H7 (cell line): Measurements from ENCODE around the gene MYO15B. TPM values are rescaled to one million over a fixed set of nuclear protein-coding genes. Genes with fewer than 3 reads are reported as not detected.
"Not testable (repeated sequence)": the region's sequence is repeated elsewhere in the genome, so short reads cannot be mapped to it uniquely, and the experiment has no call there.

ENCODE experiments used
- DNase-seq: peaks from one replicate; pipeline ENCODE4 v3.0.0; 2012
- H3K27me3 ChIP-seq: 2 replicates; pipeline ENCODE4 v1.6.0; 2011; ENCODE audit warnings: mild to moderate bottlenecking, low read length; ENCODE audit not compliant: control insufficient read depth, insufficient read depth
- H3K36me3 ChIP-seq: replicated peaks from 2 replicates; pipeline ENCODE4 v1.5.1; 2011; ENCODE audit warnings: low read length; ENCODE audit not compliant: control insufficient read depth, insufficient read depth
- H3K4me3 ChIP-seq: 2 replicates; pipeline ENCODE4 v1.5.1; 2011; ENCODE audit warnings: low read depth, mild to moderate bottlenecking, control low read depth, low read length, moderate library complexity; ENCODE audit not compliant: insufficient read depth
- total RNA-seq: library from RNA; depleted of rRNA; stranded (reverse); fragments of >200 nt; shearing (Covaris generic); gene quantifications from 2 replicates; pipeline ENCODE4 v1.2.3, GENCODE V29; 2014

MYO15B gene
- total RNA-seq, 1 experiment from 2014 or later: 9.9 TPM

GRCh38 chr17:75638039-75638438, 50.4 kb downstream of the MYO15B start:
- H3K27me3 ChIP-seq, H3K36me3 ChIP-seq, DNase-seq, H3K4me3 ChIP-seq: not testable (repeated sequence)

GRCh38 chr17:75638893-75639292, 51.3 kb downstream of the MYO15B start:
- Histone ChIP-seq H3K27me3 (no peaks in the 10 kb centered on the region), H3K4me3 (no peak overlapping the region), H3K36me3 (peaks cover 2% of the 10 kb centered on the region)
- peak; percentile 34 for DNase-seq

GRCh38 chr17:75639327-75639726, 51.7 kb downstream of the MYO15B start:
- no peak for DNase-seq
- Histone ChIP-seq H3K27me3 (no peaks in the 10 kb centered on the region), H3K36me3 (peaks cover 2% of the 10 kb centered on the region), H3K4me3 (no peak overlapping the region)

- H3K36me3 ChIP-seq: peaks cover 2% of the 10 kb centered on the region
- H3K4me3 ChIP-seq: no peak overlapping the region
- peak; percentile 56 for DNase-seq
- no peaks in the 10 kb centered on the region for H3K27me3 ChIP-seq
Observed at GRCh38 chr17:75639771-75640555, 52.4 kb downstream of the MYO15B start.

GRCh38 chr17:75640556-75641119, 53.0 kb downstream of the MYO15B start:
- no peaks in the 10 kb centered on the region for H3K27me3 ChIP-seq
- DNase-seq: peak; percentile 36
- H3K36me3 ChIP-seq: peaks cover 2% of the 10 kb centered on the region
- H3K4me3 ChIP-seq: no peak overlapping the region

GRCh38 chr17:75641343-75641742, 53.7 kb downstream of the MYO15B start:
- Histone ChIP-seq H3K36me3 (peaks cover 2% of the 10 kb centered on the region), H3K27me3 (no peaks in the 10 kb centered on the region), H3K4me3 (no peak overlapping the region)
- DNase-seq: no peak

GRCh38 chr17:75642182-75642783, 54.7 kb downstream of the MYO15B start:
- DNase-seq: peak; percentile 38
- peaks cover 2% of the 10 kb centered on the region for H3K36me3 ChIP-seq
- no peaks in the 10 kb centered on the region for H3K27me3 ChIP-seq
- no peak overlapping the region for H3K4me3 ChIP-seq

- Histone ChIP-seq H3K4me3 (no peak overlapping the region), H3K36me3 (peaks cover 2% of the 10 kb centered on the region), H3K27me3 (no peaks in the 10 kb centered on the region)
- peak; percentile 86 for DNase-seq
Observed at GRCh38 chr17:75642784-75643642, 55.4 kb downstream of the MYO15B start.

GRCh38 chr17:75643643-75644017, 56.0 kb downstream of the MYO15B start:
- no peak overlapping the region for H3K4me3 ChIP-seq
- no peaks in the 10 kb centered on the region for H3K27me3 ChIP-seq
- DNase-seq: peak; percentile 29
- peaks cover 2% of the 10 kb centered on the region for H3K36me3 ChIP-seq

- peak; percentile 30 for DNase-seq
- peaks cover 5% of the 10 kb centered on the region for H3K36me3 ChIP-seq
- H3K4me3 ChIP-seq: no peak overlapping the region
- no peaks in the 10 kb centered on the region for H3K27me3 ChIP-seq
Observed at GRCh38 chr17:75645501-75645888, 57.9 kb downstream of the MYO15B start.

- DNase-seq: peak; percentile 42
- H3K4me3 ChIP-seq: no peak overlapping the region
- peaks cover 9% of the 10 kb centered on the region for H3K36me3 ChIP-seq
- no peaks in the 10 kb centered on the region for H3K27me3 ChIP-seq
Observed at GRCh38 chr17:75645889-75646637, 58.5 kb downstream of the MYO15B start.

- Histone ChIP-seq H3K27me3 (no peaks in the 10 kb centered on the region), H3K36me3 (peaks cover 7% of the 10 kb centered on the region), H3K4me3 (no peak overlapping the region)
- DNase-seq: no peak
Observed at GRCh38 chr17:75646638-75646992, 59.0 kb downstream of the MYO15B start.

GRCh38 chr17:75647061-75647460, 59.5 kb downstream of the MYO15B start:
- Histone ChIP-seq H3K36me3 (peaks cover 7% of the 10 kb centered on the region), H3K4me3 (no peak overlapping the region), H3K27me3 (no peaks in the 10 kb centered on the region)
- peak; percentile 32 for DNase-seq

GRCh38 chr17:75647921-75648320, 60.3 kb downstream of the MYO15B start:
- DNase-seq: no peak
- peaks cover 9% of the 10 kb centered on the region for H3K36me3 ChIP-seq
- H3K4me3 ChIP-seq: no peak overlapping the region

More at GRCh38 chr17:75647921-75648320, 60.3 kb downstream of the MYO15B start:
- no peaks in the 10 kb centered on the region for H3K27me3 ChIP-seq
